Fibroblast of skin of left quadriceps (primary cell): Measurements from ENCODE around the gene PTPRN2.
"Not testable (repeated sequence)": the region's sequence is repeated elsewhere in the genome, so short reads cannot be mapped to it uniquely, and the experiment has no call there.

Experiments
- DNase-seq, 2 experiments: peaks; one replicate each; pipeline ENCODE4 v3.0.0-alpha.2; 2013; ENCODE audit warnings: low read depth in 2 of 2

PTPRN2 gene

DNA sequence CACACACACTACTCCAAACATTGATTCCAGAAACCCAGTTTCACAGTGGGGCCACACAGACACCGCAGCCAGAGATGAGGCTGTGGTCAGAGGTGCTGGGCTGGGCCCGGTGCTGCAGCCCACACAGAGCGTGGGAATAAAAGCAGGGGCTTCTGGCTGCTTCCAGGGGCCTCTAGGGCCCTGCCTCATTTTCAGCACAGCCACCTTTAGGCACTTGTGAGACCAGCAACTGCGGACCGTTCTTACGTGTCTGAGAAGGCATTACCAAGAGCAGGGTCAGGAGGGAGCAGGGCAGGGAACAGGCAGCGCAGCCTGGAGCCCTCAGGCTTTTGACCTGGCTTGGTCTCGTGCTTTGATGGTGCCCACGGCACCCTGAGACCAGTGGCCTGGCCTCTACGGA is 980.4 kb downstream of the PTPRN2 start:
- no peak for DNase-seq

DNA sequence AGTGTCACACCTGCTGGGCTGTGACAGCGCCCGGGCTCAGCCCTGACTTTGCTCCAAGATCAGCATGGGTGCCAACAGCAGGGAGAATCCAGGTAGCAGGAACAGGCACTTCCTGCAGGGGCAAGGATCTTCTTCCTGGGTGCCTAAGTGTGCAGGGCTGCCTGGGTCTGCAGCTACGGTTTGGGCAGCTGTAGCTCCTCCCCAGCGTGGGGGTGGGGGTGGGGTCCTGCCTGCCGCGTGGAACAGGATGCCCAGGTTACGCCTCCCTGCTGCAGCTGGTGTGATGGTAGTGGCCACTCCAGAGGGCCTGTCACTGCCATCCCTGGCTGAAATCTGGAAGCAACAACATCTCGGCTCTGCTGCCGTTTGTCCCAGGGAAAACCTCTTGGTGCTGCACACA is 981.5 kb downstream of the PTPRN2 start:
- no peak for DNase-seq

DNA sequence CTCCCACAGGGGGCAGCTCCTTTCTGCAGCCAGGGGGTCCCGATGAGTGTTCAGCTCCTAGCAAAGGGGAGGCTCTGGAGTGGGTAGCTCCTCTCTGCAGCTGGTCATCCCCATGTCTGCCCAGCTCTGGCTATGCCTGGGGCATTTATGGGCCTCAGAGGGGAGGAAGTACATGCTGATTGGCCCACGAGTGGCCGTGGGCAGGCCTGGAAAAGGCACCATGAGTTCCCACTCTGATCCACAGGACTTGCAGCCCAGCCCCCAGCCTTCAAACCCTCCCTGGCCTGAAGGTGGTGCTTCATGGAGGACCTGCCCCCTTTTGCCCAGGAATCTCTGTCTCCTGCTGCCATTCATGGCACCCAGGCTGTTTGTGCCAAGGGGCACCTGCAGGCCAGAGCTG is 982.0 kb downstream of the PTPRN2 start:
- DNase-seq: no peak

DNA sequence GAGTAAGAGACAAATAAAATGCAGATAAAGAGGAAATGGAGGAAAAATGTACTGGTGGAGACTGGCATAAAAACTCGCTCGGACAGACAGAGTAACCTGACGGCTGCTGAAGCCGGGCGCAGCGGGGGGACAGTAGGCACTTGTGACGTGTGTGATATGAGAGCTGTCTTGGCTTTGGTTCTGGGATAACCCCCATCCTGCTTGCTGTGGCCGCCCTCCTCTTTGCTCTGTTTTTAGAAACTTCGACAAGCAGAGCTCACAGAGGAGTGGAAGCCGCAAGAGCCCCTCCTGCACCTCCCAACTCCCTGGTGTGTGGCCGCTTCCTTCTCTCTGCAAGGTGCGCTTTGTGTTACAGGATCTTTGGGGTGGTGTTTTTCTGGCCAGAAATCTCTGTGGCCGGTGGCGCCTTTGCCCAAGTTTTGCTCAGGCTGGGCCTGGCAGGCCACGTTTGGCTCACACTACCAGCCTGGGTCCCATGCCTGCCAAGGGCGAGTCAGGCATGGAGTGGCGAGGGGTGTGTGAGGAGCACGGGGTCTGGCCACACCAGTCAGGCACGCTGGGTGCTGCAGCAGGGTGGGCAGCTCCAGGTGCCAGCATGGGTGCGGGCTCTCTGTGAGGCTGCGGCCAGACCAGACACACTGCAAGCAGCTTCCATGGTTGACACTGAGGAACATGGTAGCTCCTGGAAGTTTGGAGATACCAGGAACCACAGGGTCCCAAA is 982.8 kb downstream of the PTPRN2 start:
- no peak for DNase-seq

DNA sequence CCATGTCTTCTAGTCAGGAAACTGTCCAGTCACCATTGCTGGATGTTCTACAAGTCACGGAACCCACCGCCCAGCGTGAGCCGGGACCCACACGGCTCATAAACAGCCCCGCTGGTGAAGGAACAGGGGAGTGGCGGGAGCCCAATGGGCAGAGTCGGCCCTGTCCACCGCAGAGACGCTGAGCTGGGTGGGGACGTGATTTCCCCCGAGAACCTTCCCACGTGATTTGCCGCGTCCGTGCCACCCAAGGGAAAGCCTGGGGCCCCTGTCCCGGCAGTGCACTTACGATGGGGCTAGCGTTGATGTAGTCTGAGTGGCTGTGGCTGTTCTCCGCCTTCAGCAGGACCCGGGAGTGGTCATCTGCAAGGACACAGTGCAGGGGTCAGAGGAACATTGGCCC is 983.9 kb downstream of the PTPRN2 start:
- DNase-seq: no peak

DNA sequence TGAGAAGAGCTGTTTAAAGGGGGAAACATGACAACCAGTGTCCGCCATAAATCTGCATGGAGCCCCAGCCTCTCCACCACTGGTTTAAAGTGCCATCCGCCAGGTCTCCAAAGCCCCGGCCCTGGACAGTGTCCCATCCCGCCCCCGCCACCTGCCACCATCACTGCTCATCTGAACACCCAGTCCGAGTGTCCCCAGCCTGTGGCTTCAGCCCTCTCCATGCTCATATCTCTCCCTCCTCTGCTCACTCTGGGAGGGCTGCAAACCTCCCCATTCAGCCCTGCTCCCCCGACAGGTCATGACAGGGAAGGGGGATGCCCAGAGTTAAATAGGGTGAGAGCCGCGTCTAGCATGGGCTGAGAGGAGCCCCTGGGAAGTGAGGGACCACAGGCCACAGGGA is 984.6 kb downstream of the PTPRN2 start:
- DNase-seq: no peak

DNA sequence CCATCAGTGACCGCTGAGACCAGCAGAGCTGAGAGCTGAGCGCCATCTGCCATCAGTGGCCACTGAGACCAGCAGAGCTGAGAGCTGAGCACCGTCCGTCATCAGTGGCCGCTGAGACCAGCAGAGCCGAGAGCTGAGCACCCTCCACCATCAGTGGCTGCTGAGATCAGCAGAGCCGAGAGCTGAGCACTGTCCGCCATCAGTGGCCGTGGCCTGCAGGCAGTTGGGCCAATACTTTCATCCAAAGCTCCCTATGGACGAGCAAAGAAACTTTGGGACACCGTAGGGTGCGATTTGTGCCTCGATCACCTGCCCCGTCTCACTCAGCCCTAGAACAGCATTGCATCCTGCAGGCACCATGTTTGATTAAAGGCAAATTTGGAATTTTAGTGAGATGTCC is 985.0 kb downstream of the PTPRN2 start:
- no peak for DNase-seq

DNA sequence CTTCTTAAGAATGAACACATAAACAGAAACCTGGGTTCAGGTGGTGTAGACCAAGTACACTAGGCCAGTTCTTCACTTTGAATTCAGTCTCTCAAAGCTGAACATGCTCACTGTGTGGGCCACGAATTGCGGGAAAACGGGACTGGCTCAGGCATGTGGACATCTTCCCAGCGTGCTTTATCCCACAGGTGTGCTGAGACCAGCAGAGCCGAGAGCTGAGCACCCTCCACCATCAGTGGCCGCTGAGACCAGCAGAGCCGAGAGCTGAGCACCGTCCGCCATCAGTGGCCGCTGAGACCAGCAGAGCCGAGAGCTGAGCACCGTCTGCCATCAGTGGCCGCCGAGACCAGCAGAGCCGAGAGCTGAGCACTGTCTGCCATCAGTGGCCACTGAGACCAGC is 985.5 kb downstream of the PTPRN2 start:
- DNase-seq: no peak

DNA sequence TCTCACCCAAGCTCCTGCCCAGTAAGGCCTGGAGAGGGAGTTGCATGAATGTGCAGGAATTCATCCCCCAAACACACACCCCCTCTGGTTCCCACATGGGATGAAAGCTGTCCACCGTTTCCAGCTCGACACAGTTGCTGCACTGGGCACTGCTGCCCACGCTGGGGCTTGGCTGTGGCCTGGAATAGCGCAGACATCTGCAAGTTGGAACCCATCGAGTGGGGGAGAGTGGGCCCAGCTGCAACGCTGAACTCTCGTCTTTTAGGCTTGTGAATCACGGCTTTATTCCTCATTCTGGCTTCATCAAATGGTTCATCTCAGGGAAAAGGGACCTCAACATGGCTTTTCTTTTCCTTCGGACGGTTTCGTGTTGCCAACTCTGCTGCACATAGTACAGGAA is 986.1 kb downstream of the PTPRN2 start:
- DNase-seq: no peak

DNA sequence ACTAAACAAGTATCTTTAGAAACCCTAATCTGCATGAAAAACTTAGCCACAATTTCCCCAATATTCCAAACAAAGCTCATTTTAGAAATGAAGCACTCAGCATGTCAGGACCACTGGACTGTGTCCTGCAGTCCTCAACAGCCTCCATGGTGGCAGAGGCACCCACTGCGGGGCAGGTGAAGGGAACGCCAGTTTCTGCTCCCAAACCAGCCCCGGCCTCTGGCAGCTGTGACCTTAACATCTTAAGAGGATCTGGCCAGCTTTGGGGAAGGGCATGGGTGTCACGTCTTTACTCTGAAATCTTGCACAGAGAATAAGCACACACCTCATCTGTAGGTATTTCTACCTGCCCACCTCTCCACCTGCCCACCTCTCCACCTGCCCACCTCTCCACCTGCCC is 988.1 kb downstream of the PTPRN2 start:
- DNase-seq: no peak

DNA sequence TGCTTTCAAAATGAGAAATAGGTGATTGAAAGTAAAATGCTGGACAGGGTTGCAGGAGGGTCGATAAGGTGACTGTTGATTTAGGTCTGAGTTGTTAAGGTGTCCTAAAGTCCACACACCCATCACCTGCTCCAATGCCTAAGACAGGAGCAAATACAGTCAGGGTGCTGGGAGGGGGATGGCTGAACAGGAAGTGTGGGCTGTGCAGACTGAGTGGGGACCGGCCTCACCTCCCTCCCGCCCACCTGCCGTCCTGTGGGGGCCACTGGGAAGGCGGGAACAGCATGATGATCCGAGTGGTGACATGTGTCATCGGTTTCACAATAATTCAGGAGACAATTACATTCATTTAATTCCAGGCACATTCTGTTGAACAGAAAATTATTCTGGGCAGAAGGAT is 990.1 kb downstream of the PTPRN2 start:
- no peak for DNase-seq

DNA sequence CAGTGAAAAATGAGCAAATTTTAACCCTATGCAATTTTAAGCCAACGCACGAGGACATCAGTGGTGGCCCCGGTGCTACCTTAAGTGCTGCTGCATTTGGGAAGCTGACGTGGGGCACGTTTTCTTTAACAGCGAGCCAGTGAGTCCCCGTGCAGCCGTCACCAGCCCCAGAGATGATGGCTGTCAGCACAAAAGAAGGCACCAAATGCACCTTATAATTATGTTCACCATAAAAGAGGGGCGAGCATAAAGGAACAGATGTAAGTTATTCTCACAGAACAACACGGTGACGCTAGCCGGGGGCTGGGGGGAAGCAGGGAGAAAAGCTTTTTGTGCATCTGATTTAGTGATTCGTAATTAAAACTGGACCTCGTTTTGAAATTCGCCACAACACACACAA is 990.7 kb downstream of the PTPRN2 start:
- no peak for DNase-seq

DNA sequence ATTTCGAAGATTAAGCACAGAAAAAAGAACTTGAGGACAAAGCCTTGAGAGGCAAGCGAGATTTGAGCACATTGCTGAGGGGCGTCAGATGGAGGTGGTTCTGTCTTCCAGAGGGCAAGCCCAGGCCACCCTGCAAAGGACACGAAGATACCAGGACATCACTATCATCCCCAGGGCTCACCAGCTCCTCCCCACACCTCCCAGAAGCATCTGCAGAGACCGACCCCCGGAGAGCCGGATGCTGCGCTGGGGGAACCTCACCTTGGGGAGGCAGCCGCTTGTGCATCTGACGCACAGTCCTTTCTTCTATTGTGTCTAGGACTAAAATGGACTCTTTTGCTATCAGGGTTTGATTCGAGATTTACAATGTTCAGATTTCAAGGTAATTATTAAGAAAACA is 991.2 kb downstream of the PTPRN2 start:
- DNase-seq: no peak

DNA sequence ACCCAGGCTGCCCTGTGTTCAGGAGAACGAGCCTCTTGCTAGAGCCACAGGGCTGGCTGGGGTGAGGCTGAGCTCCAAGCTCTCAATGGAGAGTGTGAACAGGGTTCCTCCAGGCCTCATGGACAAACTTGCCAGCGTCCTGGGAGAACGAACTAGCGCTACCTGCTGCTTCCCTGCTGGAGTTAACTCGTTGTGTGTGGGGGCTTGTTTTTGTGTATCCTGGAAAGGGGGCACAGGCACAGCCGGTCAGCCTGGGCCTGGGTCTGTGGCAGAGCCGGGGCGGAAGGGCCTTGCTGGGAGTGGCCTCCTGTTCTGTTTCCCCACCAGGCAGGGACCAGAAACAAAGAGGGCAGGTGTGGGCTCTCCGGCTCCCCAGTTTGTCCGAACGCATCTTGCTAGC is 991.6 kb downstream of the PTPRN2 start:
- no peak for DNase-seq

DNA sequence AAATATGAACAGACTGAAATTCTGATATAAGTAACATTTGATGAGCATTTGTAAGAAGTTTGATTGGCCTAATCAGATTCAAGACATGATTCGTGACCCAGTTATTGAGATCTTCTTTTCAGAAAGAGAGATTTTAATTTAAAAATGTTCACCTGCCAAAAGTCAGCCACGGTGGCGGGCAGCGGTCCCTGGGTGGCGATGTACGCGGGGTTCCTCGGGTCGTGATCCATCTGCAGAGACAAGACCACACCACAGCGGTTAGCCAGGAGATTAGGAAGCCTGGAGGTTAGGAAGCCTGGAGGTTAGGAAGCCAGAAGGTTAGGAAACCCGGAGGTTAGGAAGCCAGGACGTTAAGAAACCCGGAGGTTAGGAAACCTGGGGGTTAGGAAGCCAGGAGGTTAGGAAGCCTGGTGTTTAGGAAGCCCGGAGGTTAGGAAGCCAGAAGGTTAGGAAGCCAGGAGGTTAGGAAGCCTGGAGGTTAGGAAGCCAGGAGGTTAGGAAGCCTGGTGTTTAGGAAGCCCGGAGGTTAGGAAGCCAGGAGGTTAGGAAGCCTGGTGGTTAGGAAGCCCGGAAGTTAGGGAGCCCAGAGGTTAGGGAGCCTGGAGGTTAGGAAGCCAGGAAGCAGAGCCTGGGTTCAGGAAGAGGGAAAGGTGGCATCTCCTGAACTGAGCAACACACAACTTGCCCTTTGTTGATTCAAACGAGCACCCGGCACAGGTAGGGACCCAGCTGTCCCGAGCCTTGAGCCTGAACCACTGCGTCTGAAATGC is 992.4 kb downstream of the PTPRN2 start:
- no peak for DNase-seq

DNA sequence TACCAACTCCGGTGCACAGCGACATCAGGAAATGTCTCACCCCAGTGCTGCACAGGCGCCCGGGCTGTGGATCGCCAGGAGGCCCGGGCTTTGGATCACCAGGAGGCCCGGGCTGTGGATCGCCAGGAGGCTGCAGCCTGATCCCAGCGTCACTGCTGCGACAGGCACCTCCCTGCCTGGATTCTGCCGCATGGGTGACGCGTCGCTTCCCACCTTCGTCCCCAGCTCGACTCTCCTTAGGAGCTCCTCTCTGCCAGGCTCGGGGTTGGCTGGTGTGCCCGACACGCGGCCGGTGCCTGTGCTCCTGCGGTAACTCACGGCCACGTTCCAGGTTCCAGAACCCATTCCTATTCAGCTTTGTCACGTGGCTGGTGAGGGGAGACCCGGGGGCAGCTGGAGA is 993.3 kb downstream of the PTPRN2 start:
- DNase-seq: no peak

DNA sequence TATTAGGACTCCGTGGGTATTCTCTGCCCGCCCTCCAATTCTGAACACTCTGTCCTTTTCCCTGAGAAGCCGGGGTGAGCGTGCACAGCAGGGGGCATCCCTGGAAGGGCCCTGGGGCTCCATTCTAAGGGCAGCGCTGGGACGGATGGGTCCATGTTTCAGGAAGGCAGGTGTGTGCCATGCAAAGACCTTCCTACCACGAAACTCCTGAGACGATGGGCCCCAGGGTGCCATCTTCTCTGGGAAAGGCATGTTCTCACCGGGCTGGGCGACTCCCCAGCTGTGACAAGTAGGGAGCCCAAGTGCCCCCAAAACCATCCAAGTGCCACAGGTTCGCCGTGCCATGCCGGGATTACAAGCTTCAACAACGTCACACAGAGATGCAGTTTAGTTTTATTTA is 994.1 kb downstream of the PTPRN2 start:
- DNase-seq: no peak

DNA sequence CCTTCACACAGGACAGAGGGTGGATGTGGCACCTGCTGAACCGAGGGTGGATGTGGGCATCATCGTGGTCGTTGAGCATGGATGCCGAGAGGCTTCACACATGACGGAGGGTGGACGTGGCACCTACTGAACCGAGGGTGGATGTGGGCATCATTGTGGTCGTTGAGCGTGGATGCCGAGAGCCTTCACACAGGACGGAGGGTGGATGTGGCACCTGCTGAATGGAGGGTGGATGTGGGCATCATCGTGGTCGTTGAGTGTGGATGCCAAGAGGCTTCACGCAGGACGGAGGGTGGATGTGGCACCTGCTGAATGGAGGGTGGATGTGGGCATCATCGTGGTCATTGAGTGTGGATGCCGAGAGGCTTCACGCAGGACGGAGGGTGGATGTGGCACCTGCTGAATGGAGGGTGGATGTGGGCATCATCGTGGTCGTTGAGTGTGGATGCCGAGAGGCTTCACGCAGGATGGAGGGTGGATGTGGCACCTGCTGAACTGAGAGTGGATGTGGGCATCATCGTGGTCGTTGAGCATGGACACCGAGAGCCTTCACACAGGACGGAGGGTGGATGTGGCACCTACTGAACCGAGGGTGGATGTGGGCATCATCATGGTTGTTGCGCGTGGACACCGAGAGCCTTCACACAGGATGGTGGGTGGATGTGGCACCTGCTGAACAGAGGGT is 994.8 kb downstream of the PTPRN2 start:
- DNase-seq: not testable (repeated sequence)

DNA sequence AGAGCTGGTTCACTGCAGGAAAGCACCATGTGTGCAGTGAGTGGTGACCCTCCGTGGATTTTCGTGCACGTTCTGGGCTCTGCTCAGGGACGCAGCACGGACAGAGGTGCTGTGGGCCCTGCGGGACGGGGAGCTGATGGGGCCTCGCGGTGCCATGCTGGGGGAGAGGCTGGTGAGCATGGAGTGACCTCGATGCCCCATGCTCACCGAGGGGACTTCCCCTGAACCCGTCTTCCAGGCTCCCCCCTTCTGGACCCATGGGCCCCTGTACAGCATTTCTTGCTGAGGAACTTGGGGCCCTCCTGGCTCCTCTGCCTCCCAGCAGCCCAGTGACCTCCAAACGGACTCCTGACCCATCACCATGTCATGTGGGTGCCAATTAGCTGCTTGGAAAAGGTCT is 997.1 kb downstream of the PTPRN2 start:
- no peak for DNase-seq

DNA sequence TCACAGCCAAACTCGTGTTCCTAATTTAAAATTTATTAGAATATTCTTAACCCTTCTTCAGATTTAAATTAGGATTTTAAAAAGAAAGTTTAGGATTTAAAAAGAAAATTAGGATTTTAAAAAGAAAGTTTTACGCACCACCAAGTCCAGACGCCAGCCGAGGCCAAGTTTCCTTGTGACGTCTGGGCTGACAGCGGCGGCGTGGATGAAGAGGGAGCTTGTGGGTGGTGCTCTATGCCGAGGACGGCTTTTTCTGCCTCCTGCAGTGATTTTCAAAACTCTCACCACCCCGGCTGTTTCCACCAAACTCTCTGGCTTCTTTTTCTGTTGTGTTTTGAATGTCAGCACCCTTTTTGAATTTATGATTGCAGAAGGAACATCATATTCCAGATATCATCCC is 997.9 kb downstream of the PTPRN2 start:
- no peak for DNase-seq

DNA sequence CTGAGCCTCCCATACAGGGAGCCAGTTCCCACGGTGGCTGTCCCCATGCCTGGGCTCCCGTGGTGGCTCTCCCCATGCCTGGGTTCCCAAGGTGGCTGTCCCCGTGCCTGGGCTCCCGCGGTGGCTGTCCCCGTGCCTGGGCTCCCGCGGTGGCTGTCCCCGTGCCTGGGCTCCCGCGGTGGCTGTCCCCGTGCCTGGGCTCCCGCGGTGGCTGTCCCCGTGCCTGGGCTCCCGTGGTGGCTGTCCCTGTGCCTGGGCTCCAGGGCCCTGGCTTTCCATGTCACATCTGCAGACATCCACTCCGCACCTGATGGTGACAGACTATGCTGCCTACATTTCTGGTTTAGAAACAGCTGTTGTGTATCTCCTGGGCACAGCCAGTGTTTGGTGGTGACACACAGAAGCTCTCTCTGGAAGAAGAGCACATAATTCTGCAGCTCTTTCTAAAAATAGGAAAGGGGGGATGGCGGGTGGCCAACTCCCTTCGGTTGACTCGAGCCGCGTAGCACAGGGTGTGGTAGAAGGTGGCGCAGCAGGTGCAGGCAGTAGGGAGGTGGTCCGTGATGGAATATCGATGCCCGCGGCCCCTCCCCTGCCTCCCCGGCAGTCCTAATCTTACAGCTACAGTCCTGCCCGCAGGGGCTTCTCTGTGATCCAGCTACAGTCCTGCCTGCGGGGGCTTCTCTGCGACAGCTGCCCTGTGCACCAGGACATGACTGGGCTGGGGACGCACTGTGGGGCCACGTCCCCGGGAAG is 999.6 kb downstream of the PTPRN2 start:
- DNase-seq: no peak

DNA sequence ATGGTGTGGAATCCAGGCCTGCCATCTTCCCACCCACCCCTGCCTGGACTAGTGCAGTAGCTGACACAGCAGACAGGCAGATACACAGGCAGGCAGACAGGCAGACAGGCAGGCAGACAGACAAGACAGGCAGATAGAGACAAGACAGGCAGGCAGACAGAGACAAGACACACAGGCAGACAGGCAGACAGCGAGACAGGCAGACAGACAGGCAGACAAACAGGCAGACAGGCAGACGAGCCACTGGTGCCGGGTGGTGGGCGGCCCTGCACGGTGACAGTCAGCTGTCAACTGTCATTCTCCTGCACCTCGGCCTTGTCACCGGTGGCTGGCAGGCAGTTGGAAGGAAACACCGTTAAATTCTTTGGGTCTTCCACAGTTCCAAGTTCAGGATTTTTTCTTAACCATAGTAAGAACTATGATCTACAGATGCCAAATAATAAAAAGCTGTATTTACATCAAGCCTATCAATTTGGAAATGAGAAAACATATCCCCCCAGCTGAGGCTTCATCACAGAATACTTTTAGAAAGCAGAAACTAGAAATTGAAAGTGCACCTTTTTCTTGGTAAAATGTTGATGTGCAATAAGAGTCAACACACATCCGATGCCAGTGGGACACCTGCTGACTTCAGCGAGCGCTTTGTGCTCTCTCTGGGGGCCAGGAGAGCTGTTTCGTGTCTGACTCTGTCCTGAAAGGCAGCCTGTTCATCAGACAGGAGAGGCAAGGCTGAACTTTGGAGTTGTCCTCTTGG is 1000.4 kb downstream of the PTPRN2 start:
- no peak for DNase-seq
